A673 (cell line): Measurements from ENCODE around the gene TAB3.

Experiments
- CTCF ChIP-seq: fragments of 300-800, 200-600 bp; sonication (generic); conservative IDR thresholded peaks from 2 replicates; pipeline ENCODE4 v1.5.1; 2017; ENCODE audit warnings: low read depth, mild to moderate bottlenecking, antibody characterized with exemption, low read length, moderate library complexity, mixed read lengths
- EZH2 ChIP-seq: fragments of 200-600 bp; sonication (generic); IDR thresholded peaks from 2 replicates; pipeline ENCODE4 v1.6.1; 2017; ENCODE audit warnings: borderline replicate concordance, low read depth, mild to moderate bottlenecking, mixed read lengths, antibody characterized with exemption, low read length; ENCODE audit not compliant: poor library complexity, severe bottlenecking

GRCh38 chrX:30786374-30786773 lies 102.7 kb downstream of the TAB3 start:
- TF ChIP-seq CTCF, result no peak
- no peak for TF ChIP-seq EZH2
